ENCODE measurements around the gene EDIL3.

Gene EDIL3

GRCh38 chr5:84260939-84261338, 123.7 kb downstream of the EDIL3 start:
- no peak for TF ChIP-seq CTCF (IDR thresholded peaks at IDR 0.05; ENCODE audit: low read length)
- TF ChIP-seq EZH2 (IDR thresholded peaks at IDR 0.05; ENCODE audit: borderline replicate concordance, low read length), result no peak
- H4K20me1 ChIP-seq (ENCODE audit: insufficient read depth, low read length), result no peaks in the 10 kb centered on the region
- H3K4me1 ChIP-seq (ENCODE audit: insufficient read depth, low read length, severe bottlenecking), result no peaks in the 10 kb centered on the region
- H3K4me3 ChIP-seq (ENCODE audit: low read depth, low read length, poor library complexity, severe bottlenecking), result no peak overlapping the region
- H3F3A ChIP-seq (ENCODE audit: insufficient read depth, low read length), result no peaks in the 10 kb centered on the region
- no peak overlapping the region for H3K4me2 ChIP-seq (ENCODE audit: low read length)
- no peaks in the 10 kb centered on the region for H3K36me3 ChIP-seq (ENCODE audit: insufficient read depth, low read length)
- no peaks in the 10 kb centered on the region for H3K9me3 ChIP-seq (ENCODE audit: low read length)
- no peak overlapping the region for H3K27ac ChIP-seq (ENCODE audit: low read depth, low read length, poor library complexity, severe bottlenecking)
- H3K79me2 ChIP-seq (ENCODE audit: insufficient read depth, low read length), result no peaks in the 10 kb centered on the region
- no peaks in the 10 kb centered on the region for H3K27me3 ChIP-seq (ENCODE audit: insufficient read depth, low read length)
- H2AFZ ChIP-seq (ENCODE audit: low read length), result no peak overlapping the region
- no peak overlapping the region for H3K9ac ChIP-seq (ENCODE audit: low read length)
- H3K9me2 ChIP-seq (ENCODE audit: low read depth, low read length), result no peaks in the 10 kb centered on the region

DNA sequence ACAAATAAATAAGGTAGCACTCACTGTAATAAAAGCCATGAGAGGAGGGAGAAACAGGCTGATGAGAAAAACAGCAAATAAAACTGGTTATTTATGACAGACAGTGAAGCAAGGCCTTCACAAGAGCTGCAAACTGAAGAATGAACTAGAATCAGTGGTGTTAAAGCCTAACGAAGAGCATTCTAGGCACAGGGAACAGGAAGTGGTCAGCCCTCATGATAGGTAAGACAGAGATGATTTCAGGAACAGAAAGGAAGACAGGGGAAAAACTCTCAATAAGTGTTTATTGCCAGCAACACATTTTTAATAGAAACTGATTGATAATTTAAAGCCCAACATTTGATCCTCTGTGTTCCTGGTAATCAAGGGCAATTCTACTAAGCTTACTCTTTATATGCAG, 124.5 kb downstream of the EDIL3 start:
- H3K9ac ChIP-seq (ENCODE audit: low read length), result no peak overlapping the region
- H2AFZ ChIP-seq (ENCODE audit: low read length), result no peak overlapping the region
- no peaks in the 10 kb centered on the region for H3F3A ChIP-seq (ENCODE audit: insufficient read depth, low read length)
- no peak overlapping the region for H3K4me2 ChIP-seq (ENCODE audit: low read length)
- no peaks in the 10 kb centered on the region for H4K20me1 ChIP-seq (ENCODE audit: insufficient read depth, low read length)
- no peak overlapping the region for H3K27ac ChIP-seq (ENCODE audit: low read depth, low read length, poor library complexity, severe bottlenecking)
- H3K4me3 ChIP-seq (ENCODE audit: low read depth, low read length, poor library complexity, severe bottlenecking), result no peak overlapping the region
- H3K27me3 ChIP-seq (ENCODE audit: insufficient read depth, low read length), result no peaks in the 10 kb centered on the region
- H3K9me3 ChIP-seq (ENCODE audit: low read length), result no peaks in the 10 kb centered on the region
- H3K79me2 ChIP-seq (ENCODE audit: insufficient read depth, low read length), result no peaks in the 10 kb centered on the region
- H3K4me1 ChIP-seq (ENCODE audit: insufficient read depth, low read length, severe bottlenecking), result no peaks in the 10 kb centered on the region
- H3K9me2 ChIP-seq (ENCODE audit: low read depth, low read length), result no peaks in the 10 kb centered on the region
- TF ChIP-seq EZH2 (IDR thresholded peaks at IDR 0.05; ENCODE audit: borderline replicate concordance, low read length), result no peak
- no peak for TF ChIP-seq CTCF (IDR thresholded peaks at IDR 0.05; ENCODE audit: low read length)
- H3K36me3 ChIP-seq (ENCODE audit: insufficient read depth, low read length), result no peaks in the 10 kb centered on the region

DNA sequence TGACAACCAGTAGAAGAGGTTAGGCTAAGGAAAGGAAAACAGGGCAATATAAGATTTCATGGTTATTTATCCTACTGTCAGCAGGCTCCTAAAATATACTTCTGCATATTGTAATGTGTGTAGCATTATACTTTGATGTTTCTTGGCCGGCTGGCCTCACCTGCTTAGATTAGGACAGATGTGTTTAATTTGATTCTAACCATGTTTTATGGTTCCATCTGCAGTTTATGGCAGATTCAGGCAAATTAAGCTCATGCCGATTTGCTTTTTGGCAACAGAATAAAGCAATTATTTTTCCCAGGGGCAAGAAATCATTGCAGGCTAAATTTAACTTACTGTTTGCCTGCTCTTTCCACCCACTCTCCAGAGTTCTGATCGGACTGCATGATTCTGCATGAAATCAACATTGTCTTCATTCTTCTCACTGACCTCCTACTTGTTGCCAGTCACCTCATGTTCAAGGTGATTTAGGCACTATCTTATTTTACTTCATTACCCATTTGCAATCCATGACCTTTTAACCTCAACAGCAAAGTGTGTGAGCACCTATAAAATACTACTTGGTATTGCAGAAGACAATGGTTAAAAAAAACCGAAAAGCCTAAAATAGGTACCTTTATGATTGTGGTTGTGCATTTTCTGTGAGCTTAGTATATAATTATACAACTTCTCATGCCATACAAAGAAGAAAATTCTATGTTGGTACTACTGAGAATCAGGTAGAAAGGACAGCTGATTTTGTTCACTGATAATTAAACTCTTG, 125.2 kb downstream of the EDIL3 start:
- no peaks in the 10 kb centered on the region for H3K36me3 ChIP-seq (ENCODE audit: insufficient read depth, low read length)
- H3K4me2 ChIP-seq (ENCODE audit: low read length), result no peak overlapping the region
- TF ChIP-seq CTCF (IDR thresholded peaks at IDR 0.05; ENCODE audit: low read length) (no peak), EZH2 (IDR thresholded peaks at IDR 0.05; ENCODE audit: borderline replicate concordance, low read length) (no peak)
- H4K20me1 ChIP-seq (ENCODE audit: insufficient read depth, low read length), result no peaks in the 10 kb centered on the region
- H3K9ac ChIP-seq (ENCODE audit: low read length), result no peak overlapping the region
- H3F3A ChIP-seq (ENCODE audit: insufficient read depth, low read length), result no peaks in the 10 kb centered on the region
- no peak overlapping the region for H2AFZ ChIP-seq (ENCODE audit: low read length)
- no peak overlapping the region for H3K27ac ChIP-seq (ENCODE audit: low read depth, low read length, poor library complexity, severe bottlenecking)
- no peaks in the 10 kb centered on the region for H3K9me2 ChIP-seq (ENCODE audit: low read depth, low read length)
- H3K9me3 ChIP-seq (ENCODE audit: low read length), result no peaks in the 10 kb centered on the region
- H3K4me1 ChIP-seq (ENCODE audit: insufficient read depth, low read length, severe bottlenecking), result no peaks in the 10 kb centered on the region
- H3K79me2 ChIP-seq (ENCODE audit: insufficient read depth, low read length), result no peaks in the 10 kb centered on the region
- H3K4me3 ChIP-seq (ENCODE audit: low read depth, low read length, poor library complexity, severe bottlenecking), result no peak overlapping the region
- no peaks in the 10 kb centered on the region for H3K27me3 ChIP-seq (ENCODE audit: insufficient read depth, low read length)

Data from OCI-LY1 (cell line).